GM18519 (cell line): ENCODE data around the gene RNF144B.

Experiments used
- ATAC-seq: cut with Tn5 transposase; IDR thresholded peaks from one replicate; pipeline ENCODE4 v1.9.1; 2021; ENCODE audit warnings: mild to moderate bottlenecking, moderate library complexity; ENCODE audit not compliant: unreplicated experiment, low FRiP score

Gene RNF144B

GRCh38 chr6:18472941-18473340 is 85.8 kb downstream of the RNF144B start:
- no peak for ATAC-seq

DNA sequence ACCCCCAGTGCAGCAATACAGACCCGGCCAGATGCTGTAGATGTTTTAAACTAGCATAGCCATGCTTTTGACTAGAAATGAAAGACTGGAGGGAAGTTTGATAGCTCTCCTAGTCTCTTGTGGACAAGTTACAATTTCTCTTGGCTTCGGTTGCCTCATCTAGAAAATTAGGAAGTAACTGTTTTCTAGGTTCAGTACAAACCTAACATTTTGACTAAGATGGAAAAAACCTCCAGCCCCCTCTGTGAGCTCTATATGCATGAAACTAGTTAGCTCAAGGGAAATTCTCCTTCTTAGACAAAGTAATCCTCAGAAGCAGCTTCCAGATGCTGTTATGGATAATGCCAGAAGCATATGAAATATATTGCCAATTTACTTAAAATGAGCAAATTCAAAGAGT is 86.6 kb downstream of the RNF144B start:
- ATAC-seq = peak; percentile 47

- no peak for ATAC-seq
Observed at GRCh38 chr6:18477301-18477941, 90.3 kb downstream of the RNF144B start.

DNA sequence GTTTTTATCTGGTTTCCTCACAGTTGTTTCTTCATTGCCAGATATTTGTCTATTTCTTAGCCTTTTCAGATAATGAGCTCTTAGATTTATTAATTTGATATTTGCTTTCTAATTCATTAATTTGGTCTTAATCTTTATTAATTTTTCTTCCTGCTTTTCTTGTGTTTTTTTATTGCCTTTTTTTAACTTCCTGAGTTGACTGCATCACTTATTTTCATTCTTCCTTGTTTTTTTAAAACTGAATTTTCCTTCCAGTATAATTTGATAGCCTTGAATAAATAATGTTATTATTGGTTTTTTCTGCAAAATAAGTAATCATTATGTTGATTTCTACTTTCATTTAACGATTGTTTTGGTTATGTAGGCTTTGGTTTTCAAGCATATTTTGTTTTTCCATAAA is 91.5 kb downstream of the RNF144B start:
- ATAC-seq = no peak

GRCh38 chr6:18481870-18482269 is 94.7 kb downstream of the RNF144B start:
- ATAC-seq = no peak

DNA sequence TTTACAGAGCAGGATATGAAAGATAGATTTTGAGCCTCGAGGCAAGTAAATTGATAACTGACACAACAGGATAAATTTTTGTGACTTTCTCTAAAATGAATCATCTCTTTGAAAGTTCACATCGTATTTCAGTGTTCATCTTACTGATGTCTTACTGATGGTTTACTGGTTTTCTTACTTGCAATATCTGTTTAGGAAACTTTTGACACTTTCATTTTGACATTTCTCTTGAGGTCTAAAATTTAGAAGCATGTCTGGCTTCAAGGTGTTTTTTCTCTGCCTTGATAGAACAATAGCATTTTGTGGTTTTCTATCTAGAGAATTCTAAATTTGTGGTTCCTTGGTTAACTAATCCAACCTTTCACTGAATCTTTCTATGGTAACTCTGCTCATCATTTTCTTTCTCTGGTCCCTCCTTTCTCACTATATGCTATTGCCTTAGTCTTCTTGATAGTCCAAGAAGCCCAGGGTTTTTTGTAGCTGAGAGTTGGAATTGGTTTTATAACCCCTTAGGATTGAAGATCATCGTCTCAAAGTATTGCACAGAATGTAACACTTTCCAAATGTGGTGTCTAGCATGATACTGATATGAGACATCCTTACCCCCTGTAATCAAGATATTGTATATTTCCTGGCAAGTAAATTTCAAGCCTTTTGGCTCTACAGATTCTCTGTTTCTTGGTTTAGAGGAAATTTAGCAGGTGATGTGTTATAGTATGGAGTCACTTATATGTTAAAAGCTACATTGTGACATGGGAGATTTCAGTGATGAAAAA is 98.7 kb downstream of the RNF144B start:
- peak; percentile 48 for ATAC-seq

DNA sequence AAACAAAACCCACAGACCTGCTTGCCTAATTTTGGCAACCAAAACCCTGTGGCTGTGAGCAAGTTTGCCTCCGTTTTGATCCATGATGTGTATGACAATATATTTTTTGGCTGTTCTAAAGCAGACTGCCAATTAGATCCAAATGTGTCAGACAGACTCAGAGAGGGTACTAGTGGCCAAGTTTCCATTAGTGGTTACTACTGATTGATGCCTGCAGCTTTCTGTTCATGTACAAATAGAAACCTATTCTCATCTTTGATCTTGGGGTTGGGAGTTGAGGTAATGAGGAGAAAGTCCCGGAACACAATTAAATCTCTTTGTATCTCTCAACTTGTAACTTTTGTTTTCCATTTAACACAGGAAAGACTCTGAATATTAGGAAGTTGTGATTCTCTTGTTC is 100.9 kb downstream of the RNF144B start:
- no peak for ATAC-seq

DNA sequence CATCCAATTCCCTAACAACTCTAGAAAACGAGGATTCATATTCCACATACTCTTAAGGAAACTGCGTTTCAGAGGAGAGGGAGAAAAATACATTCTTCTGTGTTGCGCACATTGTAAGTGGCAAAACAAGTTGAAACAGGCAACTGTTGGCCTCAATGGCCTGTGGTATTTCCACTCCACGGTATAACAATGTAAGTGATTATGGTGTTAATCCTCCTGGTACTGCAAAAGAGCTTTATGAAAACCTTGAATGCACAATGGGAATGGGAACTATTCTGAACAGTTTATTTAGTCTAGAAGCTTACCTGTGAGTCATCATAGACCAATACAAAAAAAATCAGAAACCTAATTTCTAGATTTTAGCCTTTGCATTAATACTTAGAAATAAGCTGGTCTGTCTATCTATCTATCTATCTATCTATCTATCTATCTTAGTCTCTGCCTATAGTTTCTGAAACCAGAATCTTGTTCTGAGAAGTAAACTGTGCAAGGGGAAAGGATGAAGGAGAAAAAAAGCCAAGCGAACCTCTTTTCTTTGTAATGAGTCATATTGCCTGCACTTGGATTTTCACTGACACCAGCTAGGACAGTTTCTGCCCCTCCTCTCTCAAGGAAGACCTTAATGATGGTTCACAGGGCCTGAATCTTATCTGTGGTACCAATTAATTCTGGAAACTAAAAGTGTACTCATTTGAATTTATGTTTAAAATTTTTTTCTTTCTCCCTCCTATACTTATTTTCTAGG is 101.5 kb downstream of the RNF144B start:
- no peak for ATAC-seq

DNA sequence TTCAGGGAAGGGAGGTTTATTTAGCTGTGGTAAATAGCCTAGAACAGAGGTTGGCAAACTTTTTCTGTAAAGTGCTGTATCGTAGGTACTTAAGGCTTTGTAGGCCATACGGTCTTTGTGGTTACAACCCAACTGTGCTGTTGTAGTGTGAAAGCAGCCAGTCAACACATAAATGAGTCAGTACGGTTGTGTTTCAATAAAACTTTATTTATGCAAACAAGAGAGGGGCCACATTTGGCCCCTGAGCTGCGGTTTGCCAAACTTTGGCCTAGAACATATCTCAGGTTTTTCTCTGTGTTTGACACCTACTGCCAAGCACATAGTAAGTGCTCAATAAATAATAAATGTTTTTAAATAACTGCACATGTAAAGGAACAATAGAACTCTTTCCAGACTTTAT is 102.2 kb downstream of the RNF144B start:
- ATAC-seq = no peak

DNA sequence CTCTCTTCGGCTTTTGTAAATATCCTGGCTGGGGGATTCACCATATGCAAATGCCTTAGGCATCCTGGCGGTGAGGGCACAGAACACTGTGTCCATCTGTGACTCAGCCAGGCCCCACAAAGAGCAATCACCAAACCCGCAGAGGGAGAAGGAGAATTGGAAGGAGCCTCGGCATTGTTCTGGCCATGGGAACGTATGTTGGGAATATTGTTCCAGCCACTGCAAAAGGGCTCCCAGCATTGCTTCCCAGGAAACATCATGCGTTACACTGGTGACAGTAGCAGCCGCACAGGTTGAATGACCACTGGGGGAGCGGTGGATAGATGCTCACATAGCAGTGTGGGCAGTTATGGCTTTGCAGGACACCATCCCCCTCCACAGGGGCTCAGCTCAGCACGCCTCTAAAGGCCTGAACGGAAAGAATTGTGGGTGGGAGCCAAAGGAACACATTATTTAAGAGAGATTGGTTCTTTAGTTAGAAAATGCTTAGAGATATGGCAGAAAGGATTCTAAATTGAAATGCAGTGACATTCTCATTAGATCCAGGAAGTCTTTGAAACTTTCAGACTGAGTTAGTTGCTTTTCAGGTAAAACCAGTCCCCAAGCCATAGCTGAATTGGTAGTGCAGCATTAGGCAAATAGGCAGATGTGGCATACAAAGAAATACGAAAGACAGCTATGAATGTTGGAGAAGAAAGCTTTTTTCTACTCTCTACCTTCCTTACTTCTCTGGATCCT is 104.3 kb downstream of the RNF144B start:
- ATAC-seq = no peak

DNA sequence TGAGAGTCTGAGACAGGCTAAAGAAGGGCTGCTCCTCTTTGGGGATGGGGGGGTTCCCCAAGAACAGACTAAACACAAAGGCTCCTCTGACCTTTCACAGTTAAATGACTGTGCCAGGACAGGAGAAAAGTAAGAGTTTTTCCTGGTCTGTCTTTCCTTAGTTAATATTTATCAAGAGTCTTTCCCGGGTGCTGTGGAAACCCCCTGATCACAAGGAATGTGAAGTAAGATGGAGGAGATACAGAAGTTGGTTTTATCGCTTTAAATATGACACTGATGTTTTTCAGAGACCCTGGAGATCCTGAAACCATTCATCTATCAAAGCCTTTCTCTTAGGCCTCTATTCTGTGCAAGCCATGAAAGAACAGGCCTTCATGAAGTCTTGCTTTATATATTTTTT is 105.8 kb downstream of the RNF144B start:
- ATAC-seq = no peak

DNA sequence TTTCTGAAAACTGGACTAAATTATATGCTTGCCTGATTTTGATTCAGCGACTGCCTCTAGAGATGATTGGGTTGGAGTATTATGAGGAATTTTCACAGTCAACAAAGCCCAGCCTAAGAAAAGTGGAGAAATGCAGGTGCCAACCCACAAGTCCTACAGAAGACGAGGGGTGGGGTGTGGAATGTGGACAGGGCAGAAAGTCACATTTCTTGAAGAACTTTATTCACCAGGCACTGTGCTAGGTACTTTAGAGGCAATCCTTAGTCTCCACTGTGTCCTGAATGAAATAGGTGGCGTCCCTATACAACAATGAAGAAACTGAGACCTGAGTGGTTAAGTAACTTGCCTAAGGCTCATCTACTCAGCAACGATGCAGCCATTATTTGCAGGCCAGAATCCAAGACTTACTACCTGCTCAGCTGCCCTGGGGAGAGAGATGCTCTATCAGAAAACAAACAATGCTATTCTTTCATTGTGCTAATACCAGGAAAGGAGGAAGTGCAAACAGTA is 106.3 kb downstream of the RNF144B start:
- ATAC-seq = no peak

DNA sequence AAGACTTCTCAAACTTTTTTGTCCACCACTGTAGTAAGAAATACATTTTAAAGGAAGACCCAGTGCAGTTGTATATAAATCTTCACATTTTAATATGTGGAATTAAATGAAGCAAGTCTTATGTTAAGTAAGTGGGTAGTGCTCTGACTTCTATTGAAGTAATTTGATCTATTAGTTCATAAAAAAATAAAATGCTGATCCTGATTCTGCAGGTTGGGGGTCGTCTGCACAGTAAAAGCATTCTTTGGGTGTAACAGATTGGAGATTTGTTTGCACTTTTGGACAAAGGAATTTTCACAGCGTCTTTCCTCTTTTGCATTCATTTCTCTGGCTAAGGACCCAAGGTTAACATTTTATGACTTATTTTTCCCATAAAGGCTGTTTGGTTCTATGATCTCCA is 106.8 kb downstream of the RNF144B start:
- ATAC-seq = no peak

DNA sequence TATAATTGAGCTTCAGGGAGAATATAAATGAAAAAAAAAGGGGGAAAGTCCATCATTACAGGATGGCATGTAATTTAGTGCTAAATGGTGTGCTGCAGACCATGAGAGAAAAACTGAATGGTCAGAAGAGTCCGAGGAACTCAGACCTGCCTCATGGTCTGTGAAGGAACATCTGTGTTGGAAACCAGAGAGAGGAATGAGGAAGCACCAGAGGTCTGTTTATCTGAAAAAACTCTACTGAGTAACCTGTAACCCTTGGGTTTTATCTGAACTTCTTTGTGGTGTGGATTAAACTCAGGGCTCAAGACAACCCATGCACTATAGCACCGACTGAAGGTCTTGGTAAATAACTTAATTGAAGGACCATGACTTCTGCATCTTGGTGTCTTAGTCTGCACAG is 108.1 kb downstream of the RNF144B start:
- ATAC-seq = no peak

GRCh38 chr6:18496462-18496861 is 109.3 kb downstream of the RNF144B start:
- ATAC-seq = no peak

DNA sequence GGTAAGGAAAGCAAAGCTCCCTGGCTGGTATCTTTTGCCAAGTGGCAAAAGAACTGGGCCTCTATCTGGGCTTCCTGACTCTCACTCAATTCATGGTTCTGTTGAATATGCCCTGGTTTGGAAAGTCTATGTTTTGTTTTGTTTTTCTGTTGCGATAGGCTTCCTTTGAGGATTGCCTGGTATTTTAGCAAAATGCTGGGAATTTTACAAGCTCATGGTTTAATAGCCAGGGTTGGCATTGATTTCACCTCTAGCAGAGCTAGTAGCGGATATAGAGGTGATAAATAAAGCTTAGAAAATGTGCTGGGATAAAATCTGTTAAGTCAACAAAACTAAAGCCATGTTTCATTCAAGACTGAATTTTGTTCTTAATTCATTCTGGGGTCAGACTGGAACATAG is 109.9 kb downstream of the RNF144B start:
- ATAC-seq = no peak

DNA sequence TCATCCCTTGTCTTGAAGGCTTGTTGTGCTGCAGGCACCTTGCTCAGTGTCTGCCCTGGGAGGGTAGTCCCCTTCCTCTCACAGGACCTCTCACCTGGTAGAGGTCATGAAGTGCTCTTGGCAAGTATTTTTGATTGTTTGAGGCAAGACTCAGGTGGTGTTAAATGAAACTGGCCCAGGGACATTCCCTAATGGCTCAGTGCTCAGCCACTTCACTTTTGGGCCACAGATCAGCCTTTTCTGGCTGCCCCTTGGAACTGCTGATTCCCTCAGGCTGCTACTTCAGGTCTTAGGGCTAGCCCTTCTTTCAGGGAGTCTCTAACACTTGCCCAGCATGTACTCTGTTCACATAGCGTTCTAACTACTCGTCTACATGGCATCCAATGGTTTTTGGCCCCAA is 111.3 kb downstream of the RNF144B start:
- ATAC-seq = no peak

GRCh38 chr6:18500921-18501662 is 113.9 kb downstream of the RNF144B start:
- ATAC-seq = no peak

DNA sequence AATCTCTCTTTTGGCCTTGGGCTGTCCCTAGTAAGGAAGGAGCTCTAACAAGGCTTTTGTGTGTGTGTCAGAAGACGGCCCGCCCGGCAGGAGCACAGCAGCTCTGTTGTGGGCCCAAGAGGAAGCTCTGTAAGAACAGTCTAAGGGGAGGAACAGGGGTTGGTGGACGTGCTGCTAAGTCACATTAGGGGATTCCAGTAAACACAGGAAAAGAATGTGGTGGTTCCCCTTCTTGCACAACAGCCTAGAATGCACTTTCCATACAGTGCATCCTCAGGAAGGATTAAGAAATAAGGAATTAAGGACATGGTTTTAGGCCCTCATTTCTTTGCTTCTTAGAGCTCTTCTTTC is 114.5 kb downstream of the RNF144B start:
- ATAC-seq = no peak

DNA sequence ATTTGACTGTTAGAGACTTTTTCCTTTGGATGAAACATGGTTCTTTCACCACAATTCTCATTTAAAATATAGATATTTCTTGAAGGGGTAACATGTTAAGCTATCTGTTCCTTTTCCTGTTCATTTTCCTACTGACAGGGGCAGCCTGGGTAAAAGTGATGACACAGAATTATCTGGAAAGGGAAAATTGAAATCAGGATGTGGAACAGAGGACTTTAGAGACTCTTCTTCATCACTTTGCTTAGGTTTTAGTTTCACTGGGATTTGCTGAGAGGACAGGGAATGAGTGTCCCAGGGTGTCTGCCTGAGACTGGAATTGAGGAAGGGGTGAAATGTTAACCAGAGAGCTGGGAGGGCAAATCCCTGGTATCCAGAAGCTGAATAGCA is 116.0 kb downstream of the RNF144B start:
- ATAC-seq = no peak
